OCI-LY3 (cell line): ENCODE measurements around the gene SYT11.

Source experiments
- EZH2phosphoT487 ChIP-seq: fragments of 200-600 bp; shearing (Covaris generic); IDR thresholded peaks from 2 replicates; pipeline ENCODE4 v1.6.1; 2018; ENCODE audit warnings: antibody characterized with exemption, mixed run types, low read depth
- TF ChIP-seq, protein P1 (sequence below): fragments of 200-600, 300-600 bp; sonication (generic); IDR thresholded peaks from 2 replicates; pipeline ENCODE4 v1.5.1; 2014; ENCODE audit warnings: antibody characterized with exemption, low read length, low read depth

DNA sequence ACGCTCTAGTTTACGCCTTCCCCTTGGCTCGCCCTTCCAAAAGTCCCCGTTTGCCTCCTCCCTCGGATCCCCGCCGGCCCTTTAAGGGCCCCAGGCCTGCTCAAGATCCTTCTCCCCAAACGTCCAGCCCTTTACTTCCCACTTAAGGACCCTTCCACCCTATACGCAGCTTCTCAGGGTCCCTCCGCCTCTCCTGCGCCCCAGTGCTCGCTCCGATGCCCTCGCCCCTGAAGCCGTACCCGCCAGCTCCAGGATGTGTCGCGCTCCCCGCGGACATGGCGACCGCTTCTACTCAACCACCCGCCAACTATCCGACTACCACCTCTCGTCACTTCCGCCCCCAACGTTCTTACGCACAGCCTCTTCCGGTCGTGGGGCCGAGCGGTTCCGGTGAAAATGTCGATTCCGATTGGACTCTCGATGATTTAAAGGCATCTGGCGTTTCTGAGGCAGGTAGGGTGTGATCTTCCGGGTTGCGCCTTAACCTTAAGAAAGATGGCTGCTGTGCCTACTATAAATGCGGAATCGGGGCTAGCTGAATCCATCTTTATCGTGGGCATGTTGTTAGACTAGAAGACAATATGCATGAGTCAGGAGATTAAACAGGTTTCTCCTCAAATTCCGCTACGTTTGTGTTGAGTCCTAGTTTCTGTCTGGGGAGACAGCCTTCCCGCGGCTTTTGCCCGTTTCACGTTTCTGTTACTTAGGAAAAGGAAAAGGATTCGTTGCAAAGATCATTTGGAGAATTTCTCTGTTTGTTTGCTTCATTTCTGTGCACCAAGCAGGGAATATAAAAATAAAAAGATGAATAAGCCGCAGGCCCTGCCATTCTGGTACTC is 74.9 kb downstream of the SYT11 start, which contains the start of gene KHDC4:
- TF ChIP-seq, protein P1, sequence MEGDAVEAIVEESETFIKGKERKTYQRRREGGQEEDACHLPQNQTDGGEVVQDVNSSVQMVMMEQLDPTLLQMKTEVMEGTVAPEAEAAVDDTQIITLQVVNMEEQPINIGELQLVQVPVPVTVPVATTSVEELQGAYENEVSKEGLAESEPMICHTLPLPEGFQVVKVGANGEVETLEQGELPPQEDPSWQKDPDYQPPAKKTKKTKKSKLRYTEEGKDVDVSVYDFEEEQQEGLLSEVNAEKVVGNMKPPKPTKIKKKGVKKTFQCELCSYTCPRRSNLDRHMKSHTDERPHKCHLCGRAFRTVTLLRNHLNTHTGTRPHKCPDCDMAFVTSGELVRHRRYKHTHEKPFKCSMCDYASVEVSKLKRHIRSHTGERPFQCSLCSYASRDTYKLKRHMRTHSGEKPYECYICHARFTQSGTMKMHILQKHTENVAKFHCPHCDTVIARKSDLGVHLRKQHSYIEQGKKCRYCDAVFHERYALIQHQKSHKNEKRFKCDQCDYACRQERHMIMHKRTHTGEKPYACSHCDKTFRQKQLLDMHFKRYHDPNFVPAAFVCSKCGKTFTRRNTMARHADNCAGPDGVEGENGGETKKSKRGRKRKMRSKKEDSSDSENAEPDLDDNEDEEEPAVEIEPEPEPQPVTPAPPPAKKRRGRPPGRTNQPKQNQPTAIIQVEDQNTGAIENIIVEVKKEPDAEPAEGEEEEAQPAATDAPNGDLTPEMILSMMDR, result peak; percentile 20; the same call in 1 of the 2 replicates
- no peak for TF ChIP-seq EZH2phosphoT487
